Stimulated activated CD4-positive, alpha-beta T cell treated with anti-CD3 and anti-CD28 coated beads, Interleukin-4, amount 100 ng/mL, for 1 hour (primary cell): ENCODE data around the gene ZYX.

Source experiments
- DNase-seq: peaks from one replicate; pipeline ENCODE4 v3.0.0-alpha.2; 2020

ZYX gene

DNA sequence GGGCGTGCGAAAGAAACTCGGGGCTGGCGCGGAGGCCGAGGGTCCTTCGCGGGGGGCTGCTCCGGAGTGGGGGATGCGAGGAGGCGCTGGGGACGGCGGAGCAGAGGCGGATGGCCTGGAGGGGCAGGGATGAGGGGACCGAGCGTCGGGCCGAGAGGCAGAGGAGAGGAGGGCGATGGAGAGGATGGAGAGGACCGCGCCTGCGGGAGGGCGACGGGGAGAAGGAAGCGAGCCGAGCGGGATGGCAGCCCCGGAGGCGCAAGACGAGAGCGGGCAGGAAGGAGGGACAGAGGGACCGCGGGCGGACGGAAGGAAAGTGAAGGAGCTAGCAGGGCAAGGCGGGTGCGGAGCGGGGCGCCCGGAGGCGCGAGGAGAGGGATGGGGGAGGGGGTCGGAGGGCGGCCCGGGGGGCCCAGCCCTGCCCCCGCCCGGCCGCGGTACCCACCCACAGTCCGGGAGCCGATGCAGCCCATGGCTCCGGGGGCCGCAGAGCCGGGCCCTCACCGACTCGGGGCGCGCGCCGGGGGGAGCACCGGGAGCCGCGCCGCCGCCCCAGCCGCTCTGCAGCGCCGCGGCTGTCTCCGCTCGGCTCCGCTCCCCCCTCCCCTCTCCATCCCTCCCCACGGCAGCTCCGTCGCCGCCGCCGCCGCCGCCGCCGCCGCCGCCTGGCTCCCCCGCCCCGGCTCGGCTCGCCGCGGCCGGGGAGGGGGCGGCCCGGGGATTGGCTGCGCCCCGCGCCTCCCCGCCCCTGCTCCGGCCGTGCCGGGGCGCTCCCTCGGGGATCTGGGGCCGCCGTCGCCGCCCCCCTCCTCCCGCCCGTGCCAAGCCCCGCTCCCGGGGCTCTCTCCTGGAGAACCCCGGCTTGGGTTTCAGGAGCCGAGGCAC, 18.8 kb upstream of the ZYX start, which contains the start of gene FAM131B:
Gene FAM131B, minus strand, starts transcription at position 583 of the 885 bp plus-strand sequence. Its CDS starts 110 bp downstream, at position 473.
- peak; percentile 23 for DNase-seq

DNA sequence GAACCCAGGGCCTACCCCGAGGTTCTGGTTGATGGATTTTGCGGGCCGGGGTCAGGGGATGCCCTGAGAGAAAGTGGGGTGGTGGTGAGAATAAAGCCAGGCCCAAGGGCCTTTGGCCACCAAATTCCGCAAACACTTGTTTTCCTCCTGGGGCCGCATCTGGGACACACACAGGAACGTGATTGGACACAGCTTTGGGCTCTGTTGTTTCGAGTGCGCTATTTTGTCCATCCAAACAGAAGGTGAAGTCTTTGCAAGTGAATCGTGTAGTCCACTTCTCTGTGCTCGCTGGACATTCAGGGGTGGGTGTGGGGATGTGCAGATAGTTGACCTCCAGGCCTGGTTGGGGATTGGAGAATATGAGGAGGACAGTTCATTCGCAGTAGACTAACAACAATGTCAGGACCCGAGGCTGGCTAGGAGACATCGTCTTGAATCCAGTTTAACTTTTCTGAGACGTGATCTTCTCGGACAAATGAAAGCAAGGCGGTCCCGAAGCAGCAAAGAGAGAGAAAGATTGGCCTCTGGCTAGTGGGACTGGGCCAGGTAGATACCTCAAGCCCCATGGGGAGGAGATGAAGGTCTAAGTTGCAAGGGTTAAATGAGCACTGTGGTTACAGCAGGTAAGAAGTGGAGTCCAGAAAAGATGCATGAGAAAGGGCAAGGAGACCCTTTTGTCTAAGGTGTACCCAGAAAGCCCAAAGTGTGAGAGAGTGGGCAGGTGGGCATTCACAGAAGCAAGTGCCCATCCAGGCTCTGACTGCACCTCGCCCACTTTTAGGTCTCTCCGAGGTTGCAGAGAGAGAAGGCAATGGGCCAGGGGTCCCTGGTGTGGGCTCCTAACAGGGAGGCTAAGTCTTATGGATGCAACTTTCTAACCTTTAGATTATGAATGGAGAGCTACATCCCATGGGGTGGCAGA, 17.9 kb upstream of the ZYX start:
- no peak for DNase-seq

GRCh38 chr7:143367972-143368371, 13.2 kb upstream of the ZYX start:
- no peak for DNase-seq

DNA sequence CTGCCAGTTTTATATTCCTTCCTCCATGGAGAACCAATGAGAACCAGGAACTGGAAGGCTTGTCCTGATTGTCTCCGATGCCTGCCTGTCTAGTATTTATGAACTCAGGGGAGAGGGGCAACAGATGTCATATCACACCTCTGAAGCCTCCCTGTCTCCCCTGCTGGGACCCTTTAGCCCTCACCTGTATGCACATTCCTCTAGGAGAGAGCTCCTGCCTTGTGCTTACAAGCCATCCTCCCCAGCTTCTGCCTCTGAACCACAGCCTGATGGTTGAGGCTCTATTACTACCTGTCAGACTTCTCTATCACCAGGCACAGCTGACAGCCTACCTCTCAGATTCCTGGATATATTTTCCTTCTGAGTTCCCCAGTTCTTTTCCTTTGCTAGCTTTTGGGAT, 12.8 kb upstream of the ZYX start:
- DNase-seq, result no peak

DNA sequence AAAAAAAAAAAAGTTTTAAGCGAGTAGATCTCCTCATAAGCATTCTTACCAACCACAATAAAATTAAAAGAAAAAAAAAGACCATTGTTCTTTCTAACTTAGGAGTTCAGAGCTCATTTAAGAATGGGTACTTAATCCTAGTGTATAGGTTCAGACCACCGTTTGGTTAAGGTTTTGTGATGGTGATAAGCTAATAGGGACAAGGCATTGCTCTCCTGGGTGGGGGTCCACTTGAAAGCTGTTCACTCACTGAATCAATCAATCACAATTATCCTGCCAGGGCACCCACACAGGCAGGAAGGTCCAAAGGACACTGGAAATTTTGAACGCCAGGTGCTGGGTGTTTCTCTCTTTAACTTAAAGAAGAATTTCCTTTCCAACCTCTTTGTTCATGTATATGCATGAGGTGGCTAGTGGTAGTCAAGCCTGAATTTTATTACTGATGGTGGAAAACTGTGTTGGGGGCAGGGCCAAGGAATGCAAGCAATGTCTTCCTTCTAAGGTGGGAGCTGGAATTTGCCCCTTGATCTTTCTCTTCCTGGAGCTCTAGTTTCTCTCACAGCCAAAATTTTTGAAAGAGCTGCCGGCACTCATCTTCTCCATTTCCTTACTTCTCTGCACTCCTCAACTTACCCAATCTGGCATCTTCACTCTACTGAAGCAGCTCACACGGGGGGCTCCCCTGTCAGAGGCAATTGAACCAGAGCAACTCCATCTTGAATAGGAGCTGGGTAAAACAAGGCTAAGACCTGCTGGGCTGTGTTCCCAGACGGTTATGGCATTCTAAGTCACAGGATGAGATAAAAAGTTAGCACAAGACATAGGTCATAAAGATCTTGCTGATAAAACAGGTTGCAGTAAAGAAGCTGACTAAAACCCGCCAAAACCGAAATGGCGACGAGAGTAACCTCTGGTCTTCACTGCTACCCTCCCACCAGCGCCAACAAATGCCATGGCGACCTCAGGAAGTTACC, 11.2 kb upstream of the ZYX start:
- DNase-seq, result no peak

DNA sequence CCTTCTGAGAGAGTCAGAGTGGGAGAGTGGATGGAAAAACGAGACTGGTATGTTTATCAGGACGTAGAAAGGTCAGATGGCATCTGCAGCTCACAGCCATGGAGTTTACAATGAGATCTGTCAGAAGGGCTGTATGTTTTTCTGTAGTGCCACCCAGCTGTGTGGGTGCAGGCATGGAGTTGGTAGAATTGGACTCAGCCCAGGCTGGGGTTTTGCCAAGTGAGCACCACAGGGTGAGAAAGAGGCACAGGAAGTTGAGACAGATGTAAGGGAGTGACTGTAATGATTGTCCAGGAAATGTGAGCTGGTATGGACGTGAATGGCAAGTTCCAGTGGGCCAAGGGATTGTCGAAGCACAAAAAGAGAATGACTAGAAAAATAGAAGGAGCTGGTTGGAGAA, 9.1 kb upstream of the ZYX start:
- DNase-seq, result no peak

GRCh38 chr7:143373255-143373794, 7.8 kb upstream of the ZYX start:
- no peak for DNase-seq

DNA sequence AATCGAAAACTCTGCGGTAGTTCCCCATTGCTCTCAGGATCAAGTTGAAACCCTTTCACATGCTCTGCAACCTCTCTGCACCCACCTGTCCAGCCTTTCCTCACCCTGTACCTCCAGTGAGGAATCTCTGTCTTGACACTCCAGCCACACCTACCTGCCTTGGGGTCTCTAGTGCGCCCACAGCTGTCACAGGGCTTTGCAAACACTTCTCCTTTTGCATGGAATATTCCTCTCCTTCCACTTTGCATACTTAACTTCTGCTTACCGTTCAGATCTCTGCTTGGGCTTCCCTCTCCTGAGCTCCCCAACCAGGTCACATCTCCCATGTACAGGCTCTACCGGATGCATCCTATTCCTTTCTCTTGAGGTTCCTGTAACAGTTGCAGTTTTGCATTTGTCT, 6.6 kb upstream of the ZYX start:
- no peak for DNase-seq

DNA sequence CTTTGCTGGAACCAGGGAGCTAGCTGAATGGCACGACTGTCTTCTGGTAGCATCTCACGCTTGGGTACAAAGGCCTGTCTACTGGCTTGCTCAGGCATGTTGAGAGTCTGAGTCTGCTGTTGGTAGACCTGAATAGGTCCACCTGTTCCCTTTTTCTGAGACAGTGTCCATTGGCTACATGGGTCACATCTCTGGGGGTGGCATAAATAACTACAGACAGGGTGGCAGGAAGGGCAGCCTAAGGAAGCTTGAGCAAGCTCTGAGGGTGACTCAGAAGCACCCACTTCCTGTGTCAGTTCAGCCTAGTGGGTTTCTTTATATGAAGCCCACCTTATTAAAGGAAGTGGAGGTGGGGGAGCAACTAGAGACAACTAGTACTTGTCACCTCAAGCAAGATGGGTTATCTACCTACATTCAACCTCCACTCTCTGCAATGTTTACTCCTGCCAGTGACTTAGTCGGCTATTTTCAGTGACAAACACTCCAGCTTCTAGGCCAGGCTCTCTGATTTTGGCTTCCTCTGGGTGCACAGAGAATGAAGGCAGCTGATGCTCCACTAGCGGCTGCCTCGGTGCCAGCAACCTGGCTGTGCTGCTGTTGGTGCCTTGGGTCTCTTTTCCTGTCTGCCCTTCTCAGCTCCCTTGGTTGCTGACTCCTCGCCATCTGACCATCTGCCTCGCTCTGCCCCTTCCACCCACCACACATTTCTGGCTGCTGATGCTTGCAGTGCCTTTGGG, 5.7 kb upstream of the ZYX start:
- no peak for DNase-seq

- no peak for DNase-seq
These were observed 4.7 kb upstream of the ZYX start for GRCh38 chr7:143376396-143376795.

- no peak for DNase-seq
These were observed 1.4 kb upstream of the ZYX start for GRCh38 chr7:143379611-143380259.

- peak; percentile 88 for DNase-seq
These were observed 892 bp upstream of the ZYX start for GRCh38 chr7:143380260-143380645.

GRCh38 chr7:143381427-143382125, 431 bp downstream of the ZYX start:
- DNase-seq, result no peak

DNA sequence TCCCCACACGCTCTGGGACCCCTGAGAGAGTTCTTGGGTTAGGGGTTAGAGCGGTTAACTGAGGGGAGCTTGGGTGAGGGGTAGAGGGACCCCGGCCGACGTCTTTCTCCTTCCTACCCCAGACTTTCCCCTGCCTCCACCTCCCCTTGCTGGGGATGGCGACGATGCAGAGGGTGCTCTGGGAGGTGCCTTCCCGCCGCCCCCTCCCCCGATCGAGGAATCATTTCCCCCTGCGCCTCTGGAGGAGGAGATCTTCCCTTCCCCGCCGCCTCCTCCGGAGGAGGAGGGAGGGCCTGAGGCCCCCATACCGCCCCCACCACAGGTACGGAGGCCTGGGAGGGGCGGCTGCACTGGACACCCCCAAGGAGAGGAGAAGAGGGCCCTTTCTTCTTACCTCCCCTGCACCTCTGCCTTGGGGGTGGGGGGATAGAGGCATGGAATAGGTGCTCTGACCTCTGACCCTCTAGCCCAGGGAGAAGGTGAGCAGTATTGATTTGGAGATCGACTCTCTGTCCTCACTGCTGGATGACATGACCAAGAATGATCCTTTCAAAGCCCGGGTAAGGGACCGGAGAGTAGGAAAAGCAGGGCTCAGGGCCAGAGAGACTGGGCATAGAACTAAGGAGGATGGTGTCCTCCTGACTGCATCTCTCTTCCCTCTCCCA, 1.1 kb downstream of the ZYX start:
- no peak for DNase-seq

DNA sequence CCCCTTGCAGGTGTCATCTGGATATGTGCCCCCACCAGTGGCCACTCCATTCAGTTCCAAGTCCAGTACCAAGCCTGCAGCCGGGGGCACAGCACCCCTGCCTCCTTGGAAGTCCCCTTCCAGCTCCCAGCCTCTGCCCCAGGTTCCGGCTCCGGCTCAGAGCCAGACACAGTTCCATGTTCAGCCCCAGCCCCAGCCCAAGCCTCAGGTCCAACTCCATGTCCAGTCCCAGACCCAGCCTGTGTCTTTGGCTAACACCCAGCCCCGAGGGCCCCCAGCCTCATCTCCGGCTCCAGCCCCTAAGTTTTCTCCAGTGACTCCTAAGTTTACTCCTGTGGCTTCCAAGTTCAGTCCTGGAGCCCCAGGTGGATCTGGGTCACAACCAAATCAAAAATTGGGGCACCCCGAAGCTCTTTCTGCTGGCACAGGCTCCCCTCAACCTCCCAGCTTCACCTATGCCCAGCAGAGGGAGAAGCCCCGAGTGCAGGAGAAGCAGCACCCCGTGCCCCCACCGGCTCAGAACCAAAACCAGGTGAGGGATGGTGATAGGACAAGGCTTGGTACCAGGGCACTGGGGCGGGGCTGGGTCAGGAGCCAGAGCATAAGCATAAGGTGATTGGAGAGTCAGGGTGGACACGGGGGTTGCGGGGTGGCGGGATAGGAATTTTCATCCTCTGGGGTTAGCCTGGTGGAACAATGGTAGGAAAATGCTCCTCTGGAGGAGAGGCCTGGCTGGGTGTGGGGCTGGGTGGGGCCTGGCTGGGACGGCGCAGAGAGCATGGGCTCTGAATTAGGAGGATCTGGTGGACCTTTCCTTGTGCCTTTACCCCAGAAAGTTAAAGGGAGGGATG, 1.9 kb downstream of the ZYX start:
- no peak for DNase-seq

DNA sequence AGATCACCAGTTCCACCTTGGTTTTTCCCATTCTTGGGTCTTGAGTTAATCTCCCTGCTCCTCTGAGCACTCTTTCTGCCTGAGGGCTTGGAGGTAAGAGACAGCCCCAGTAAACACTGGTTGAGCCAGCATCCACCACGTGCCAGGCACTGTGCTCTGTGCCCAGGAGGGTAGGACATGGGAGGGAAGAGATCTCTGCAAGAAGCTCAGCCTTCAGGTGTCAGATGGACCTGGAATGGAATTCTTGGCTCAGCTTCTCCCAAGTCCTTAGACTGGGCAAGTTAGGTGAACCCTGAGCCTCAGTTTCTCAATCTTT, 2.5 kb downstream of the ZYX start:
- no peak for DNase-seq

DNA sequence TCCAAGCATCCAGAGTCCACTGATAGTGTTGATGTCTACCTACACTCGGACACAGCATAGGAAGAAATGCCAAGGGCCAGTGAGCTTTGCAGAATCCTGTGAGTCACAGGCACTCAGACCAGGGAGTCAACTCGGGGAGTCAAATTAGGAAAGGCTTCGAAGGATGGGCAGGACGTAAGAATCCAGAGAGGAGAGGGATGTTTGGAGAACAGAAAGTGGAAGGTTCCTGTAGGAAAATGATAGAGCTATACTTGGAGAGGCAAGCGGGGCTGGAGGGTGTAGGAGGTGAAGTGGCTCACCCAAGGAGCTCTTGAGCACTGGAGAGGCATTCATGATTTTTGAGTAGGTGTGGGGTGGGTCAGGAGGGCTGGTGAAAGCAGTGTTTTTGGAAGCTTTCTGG, 3.0 kb downstream of the ZYX start:
- DNase-seq, result no peak

DNA sequence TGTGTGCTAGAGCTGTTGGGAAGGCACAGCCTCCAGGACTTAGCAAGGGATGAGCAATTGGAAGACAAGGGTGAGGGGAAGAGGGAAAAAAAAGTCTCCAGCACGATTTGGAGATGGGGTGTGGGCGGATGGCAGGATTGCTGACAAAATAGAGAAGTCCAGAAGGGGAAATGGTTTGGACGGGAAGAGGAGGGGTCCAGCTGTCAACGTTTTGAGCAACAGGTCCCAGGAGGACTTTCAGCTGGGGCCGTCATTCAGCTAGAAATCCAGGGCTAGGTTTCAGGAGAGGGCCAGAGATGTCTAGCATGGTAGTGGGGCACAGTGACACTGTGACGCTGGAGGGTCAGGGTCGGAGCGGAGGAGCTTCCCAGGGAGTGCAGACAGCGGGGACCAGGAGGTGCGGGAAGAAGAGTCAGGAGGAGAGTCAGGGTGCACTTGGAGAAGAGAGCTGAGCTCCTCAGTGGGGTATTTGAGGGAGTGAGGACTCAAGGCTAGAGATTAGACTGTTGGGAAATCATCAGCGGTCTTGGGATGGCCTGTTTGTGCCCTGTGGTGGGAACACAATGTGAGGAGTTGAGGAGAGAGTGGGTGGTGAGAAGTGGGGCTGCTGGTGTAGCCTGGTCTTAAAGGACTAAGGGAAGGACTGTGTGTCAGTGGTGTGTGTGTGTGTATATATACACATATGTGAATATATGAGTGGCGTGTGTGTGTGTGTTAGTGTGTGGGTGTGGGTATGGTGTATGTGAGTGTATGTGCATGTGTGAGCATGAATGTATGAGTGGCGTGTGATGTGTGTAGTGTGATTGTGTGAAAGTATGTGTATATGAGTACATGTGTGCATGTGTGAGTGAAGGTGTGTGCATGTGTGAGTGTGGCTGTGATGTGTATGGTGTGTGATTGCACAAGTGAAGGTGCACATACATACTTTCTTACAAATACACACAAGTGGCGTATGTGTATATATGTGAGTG, 3.8 kb downstream of the ZYX start:
- no peak for DNase-seq
